ENCODE results near the gene OR6X1.

Gene OR6X1, protein sequence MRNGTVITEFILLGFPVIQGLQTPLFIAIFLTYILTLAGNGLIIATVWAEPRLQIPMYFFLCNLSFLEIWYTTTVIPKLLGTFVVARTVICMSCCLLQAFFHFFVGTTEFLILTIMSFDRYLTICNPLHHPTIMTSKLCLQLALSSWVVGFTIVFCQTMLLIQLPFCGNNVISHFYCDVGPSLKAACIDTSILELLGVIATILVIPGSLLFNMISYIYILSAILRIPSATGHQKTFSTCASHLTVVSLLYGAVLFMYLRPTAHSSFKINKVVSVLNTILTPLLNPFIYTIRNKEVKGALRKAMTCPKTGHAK

DNA sequence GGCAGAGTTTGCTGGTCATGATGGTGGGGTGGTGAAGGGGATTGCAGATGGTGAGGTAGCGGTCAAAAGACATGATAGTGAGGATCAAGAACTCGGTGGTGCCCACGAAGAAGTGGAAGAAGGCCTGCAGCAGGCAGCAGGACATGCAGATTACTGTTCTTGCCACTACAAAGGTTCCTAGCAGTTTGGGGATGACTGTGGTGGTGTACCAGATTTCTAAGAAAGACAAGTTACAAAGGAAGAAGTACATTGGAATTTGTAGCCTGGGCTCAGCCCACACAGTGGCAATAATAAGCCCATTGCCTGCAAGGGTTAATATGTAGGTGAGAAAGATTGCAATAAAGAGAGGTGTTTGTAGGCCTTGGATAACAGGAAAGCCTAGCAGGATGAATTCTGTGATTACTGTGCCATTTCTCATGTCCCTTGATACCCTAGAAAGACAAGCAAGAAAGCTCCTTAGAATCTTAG is at the start of gene OR6X1:
Gene OR6X1, minus strand, starts transcription at position 418 of the 468 bp plus-strand sequence. Its CDS starts 0 bp downstream, at position 418.
- DNase-seq (ENCODE audit: low read depth) = no peak

DNA sequence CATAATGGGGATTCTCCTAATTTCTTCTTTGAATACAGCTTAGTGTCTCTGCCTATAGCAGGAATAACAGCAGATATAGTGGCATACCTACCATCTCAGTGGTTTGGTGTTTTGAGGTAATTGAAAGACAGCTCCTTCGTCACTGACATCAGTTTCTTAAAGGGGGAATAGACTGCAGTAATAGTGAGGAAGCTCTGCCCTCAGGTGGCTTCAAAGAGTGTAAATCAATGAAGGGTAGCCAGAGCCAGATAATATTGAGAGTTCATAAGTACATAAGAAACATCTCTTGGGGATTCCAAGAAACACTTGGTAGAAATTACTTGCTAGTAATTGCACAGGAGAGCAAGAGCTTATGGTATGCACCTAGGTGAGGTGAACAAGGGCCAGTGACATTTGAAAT is 47.4 kb upstream of the OR6X1 start:
- no peak for DNase-seq (ENCODE audit: low read depth)

DNA sequence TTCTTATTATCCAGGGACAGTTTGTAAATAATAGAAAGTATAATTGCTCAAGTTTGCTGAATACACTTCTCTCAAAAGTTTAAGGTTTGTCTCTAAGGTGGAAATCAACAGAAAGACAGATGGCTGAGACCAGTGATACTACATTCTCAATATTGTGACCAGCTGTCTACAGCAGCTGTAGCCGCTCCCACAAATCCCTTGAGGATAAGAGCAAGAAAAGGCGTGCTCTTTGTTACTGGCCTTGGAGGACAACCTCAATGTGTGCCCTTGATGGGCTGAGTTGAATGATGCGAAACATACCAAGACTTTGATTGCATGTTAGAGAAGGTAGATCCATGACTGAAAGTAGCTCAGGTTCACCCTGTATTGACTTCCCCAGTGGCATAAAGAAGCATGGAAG is 45.7 kb upstream of the OR6X1 start:
- no peak for DNase-seq (ENCODE audit: low read depth)

DNA sequence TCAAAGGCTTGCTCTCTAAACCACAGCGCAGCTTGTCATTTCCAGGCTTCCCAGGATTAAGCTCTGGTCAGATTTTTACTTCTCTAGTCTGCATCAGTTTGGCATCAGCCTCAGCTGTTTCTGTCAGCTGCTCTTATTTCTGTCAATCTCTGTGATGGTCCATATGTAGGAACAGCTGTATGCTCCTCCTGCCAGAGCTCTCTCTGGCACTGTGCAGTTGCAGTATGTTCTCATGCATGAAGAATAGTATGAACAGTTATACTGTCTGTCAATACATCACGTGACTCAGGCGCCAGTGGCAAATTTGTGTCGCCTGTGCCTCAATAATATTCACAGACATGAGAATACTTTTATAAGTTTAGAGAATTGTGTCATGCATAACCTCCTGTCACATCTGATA is 45.1 kb upstream of the OR6X1 start:
- no peak for DNase-seq (ENCODE audit: low read depth)

DNA sequence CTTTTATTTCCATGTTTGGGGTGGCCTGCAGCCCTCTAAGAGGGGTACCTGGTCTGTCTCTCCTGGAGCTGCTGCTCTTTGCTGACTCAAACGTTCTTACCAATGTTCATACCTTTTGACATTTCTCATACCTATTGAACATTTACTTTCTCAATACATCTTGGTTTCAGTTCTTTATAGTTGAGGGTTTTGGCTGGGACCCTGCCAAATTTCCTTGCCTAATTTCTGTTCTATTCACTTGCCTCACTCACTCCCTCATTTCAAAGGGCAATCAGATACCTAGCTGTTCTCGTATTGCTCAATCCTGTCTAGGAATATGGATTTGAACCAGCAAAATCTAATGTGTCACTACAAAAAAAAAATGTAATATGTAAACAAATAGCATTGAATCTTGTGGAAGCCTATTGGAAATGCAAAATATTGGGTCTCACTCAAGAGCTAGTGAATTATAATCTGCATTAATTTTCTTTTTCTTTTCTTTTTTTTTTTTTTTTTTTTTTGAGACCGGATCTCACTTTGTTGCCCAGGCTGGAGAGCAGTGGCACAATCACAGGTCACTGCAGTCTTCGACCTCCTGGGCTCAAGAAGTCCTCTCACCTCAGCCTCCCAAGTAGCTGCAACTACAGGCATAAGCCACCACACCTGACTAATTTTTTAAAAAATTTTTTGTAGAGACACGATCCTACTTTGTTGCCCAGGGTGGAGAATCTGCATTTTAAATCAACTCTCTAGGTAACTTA is 44.4 kb upstream of the OR6X1 start:
- DNase-seq (ENCODE audit: low read depth) = no peak

DNA sequence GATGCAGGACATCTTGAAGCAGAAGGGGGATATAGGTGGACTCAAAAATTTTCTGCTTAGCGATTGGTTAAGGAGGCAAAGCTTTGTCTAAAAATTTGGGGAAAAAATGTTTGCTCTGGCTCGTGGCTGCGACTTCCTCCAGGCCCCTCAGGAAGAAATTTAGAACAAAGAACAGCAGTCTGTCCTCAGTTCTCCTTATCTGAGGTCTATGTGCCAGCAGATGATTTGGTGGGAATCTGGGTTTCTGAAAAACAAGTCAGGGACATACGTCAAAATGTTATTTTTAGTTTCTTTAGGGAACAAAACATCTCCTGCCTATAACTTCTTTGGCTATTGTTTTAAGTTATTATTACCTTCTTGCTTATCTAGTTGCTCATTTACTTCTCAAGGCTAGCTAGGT is 43.8 kb upstream of the OR6X1 start:
- DNase-seq (ENCODE audit: low read depth) = no peak

DNA sequence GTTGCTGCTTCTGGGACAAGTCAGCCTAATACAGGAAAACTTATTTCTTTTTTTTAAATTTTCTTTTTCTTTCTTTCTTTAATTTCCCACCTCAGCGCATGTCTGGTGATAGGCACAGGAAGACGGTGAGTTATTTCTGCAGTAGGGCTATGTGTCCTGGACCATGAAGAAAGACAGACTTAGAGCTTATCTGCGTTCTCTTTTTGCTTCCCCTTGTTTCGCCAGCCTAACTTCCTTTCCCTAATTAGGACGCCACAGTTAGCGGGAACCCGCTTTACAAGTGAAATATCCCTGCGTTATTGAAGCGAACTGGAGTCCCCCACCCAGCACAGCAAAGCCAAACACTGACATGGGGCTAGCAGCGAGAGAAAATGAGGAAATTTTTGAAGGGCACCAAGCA is 43.2 kb upstream of the OR6X1 start:
- no peak for DNase-seq (ENCODE audit: low read depth)

DNA sequence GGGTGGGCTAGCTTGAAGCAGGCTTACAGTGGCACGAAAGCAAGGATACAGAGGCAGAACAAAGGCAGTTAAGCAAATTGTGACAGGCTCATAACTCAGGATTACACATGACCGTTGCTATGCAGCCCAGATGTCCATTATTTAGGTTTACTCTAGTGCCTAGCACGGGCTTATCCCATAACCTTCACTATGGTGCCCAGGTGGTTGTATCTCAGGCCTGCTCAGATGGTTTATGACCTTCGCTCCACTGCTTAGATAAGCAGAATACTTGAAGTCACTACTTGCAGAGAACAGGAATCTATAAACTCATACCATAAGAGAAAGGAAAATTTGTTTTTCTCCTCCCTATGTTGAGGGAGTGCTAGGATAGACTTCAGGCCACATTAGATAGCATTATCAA is 42.8 kb upstream of the OR6X1 start:
- no peak for DNase-seq (ENCODE audit: low read depth)

DNA sequence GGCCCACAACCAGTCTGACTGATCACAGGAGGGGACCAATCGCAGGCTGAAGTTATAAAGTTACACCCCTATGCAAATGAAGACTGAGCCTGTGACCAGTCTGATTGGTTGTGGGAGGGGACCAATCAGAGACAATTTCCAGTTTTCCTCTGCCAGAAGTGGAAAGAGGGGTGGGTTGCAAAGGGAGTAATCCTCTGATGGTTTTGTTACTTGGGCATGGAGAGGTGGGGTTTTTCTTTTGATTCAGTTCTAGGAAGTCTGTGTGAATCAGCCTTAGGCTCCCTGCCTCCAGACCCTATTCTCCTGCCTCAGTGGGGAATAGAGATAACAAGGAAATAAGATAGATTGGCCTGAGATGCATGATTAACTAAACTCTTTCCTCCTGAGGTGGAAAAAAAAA is 41.9 kb upstream of the OR6X1 start:
- no peak for DNase-seq (ENCODE audit: low read depth)

DNA sequence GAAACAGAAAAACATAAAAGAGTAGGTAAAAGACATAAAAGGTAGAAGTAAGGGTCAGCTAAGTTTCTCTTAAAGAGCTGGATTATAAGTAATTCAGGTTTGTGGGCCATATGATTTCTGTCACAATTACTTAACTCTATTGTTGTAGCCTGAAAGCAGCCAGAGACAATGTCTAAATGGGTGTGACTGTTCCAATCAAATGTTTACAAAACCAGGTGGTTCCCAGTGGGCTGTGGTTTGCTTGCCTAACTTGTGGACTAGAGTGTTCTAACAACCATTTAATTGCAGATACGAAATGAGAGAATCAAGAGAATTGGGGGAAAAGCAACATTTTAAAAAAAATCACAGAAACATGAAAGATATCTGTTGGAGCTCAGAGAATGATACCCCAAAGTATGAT is 29.2 kb upstream of the OR6X1 start:
- no peak for DNase-seq (ENCODE audit: low read depth)

DNA sequence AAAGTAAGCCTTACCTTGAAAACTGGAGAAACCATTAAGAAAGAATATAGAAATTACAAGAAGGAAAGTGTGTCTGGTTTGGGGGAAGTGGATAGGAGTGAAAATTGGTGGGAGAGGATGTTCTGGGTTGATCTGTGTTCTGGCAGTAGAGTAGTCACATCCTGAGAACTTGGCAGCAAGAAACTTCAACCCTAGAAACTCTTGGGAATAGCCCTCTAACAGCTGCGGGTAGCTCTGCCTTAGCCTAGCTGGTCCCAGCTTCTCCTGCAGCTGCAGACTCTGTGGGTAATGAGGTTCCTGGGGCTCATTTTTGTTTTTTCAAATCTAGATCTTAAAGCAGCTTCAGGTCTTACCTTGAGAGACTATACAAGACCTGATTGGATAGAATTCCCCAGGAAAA is 24.2 kb upstream of the OR6X1 start:
- DNase-seq (ENCODE audit: low read depth) = no peak

DNA sequence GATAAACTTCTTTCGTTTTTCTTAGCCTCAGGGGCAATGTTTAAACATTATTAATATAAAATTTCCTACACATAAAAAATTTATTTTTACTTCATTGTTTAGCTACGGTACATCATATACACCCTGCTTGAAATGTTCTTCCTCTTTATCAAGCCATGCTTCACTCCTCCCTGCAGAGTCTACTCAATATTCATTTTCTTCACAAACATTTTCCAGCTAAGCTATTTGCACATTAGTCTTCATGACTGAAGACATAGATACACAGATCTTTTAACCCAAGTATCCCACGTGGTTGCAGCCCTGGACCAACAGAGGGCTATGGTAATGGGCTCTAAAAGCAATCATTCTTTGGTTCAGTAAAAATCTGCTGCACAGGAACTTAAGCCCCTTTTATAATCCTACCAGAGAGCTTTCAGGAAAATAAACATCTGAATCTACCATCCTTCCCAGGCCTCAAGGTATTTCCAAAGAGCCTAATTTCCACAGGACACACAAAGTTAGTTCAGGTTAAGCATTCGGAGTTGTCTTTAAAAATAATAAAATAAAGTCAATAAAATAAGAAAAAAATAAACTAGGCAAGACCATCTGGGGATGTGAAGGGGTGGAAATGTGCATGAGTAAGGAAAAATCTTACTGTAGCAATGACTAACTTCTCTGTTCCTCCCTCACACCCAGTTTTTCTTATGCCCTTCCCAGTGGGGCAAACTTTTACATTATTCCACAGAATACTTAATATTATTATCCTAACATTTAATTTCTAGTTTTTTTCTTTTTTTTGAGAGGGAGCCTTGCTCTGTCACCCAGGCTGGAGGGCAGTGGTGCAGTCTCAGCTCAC is 21.6 kb upstream of the OR6X1 start:
- DNase-seq (ENCODE audit: low read depth) = no peak

DNA sequence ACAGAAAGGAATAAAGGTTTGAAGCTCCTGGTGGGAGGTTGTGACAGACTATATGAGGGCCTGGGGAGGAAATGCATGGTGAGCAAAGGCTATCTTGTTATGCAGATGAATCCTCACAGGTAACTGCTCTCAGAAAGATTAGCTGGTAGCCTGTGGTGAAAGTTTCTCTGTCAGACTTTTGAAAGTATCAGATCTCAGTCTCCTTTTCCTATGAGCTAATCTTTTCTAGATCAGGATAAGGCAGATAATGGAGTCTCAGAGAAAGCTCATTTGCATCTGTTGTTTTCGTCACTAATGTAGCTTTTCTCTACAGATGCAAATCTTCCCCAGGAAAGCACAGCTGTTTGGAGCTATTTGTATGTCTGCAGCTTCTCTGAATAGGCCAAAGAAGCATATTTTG is 21.0 kb upstream of the OR6X1 start:
- no peak for DNase-seq (ENCODE audit: low read depth)

DNA sequence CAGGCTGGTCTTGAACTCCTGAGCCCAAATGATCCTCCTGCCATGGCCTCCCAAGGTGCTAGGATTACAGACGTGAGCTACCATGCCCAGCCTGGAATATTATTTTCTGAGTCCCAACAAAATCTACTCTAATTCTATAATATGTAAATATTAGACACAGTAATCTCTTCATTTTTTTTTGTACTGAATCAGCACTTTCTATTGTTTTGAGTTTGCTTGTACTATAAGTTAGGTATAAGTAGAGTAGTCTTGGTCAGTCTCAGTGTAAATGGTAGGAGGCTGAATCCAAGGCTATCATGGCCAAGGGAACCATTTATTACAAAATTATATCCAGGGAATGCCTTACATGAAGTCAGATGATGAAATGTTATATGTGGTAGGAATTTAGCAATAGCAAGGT is 19.6 kb upstream of the OR6X1 start:
- no peak for DNase-seq (ENCODE audit: low read depth)

DNA sequence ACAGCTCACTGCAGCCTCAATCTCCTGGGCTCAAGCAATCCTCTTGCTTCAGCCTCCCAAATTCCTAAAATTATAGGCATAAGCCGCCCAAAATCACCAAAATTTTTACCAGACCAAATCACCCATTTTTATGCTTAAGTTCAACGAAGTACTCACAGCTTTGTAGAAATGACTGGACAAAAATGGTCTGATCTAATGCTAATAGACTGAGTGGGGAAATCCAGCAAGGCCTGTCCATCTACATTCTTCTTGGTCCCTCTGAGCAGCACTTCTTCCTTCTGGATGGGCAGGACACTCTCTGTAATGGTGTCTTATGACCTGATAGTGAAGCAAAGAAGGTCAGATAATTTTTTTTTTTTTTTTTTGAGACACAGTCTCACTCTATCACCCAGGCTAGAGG is 18.7 kb upstream of the OR6X1 start:
- DNase-seq (ENCODE audit: low read depth) = no peak

DNA sequence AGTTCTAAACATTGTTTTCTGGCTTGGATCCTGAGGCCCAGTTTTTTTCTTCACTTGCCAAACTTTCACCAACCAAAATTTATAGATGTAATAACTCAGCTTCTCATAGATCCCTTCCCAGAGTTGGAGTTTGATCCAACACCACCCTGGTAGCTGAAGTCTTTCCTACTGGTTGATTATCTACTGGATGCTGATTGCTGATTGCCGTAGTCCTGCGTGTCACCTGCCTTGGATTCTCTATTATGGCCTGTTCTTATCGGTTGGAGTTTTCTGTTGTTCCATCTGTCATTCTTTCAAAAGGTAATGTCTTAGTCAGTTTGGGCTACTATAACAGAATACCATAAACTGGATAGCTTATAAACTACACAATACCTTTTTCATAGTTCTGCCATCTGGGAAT is 17.3 kb upstream of the OR6X1 start:
- DNase-seq (ENCODE audit: low read depth) = no peak

DNA sequence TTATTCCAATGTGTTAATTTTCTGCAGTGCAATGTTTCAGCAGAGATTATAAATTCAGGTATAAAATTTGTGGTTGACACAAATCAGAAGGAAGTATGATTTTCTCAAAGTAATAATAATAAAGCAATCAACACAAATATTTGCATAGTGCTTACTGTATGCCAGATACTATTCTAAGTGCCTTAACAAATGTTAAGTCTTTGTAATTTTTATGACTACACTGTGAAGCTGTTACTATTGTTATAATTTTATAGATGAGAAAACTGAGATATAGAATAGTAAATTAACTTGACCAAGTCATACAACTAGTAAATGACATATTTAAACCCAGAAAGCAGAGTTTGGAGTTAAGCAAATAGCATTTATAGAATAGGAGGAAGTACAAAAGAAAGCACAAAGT is 16.4 kb upstream of the OR6X1 start:
- no peak for DNase-seq (ENCODE audit: low read depth)

DNA sequence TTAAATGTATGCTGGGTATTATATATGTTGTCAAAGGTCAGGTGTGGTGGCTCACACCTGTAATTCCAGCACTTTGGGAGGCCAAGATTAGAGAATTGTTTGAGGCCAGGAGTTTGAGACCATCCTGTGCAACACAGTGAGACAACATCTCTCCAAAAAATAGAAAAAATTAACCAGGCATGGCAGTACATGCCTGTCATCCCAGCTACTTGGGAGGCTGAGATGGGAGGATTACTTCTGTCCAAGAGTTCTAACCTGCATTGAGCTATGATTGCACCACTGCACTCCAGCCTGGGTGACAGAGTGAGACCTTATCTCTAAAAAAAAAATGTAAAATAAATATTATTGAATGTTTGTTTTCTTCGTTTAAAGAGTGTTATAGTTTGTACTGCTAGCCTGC is 11.3 kb upstream of the OR6X1 start:
- DNase-seq (ENCODE audit: low read depth) = no peak

DNA sequence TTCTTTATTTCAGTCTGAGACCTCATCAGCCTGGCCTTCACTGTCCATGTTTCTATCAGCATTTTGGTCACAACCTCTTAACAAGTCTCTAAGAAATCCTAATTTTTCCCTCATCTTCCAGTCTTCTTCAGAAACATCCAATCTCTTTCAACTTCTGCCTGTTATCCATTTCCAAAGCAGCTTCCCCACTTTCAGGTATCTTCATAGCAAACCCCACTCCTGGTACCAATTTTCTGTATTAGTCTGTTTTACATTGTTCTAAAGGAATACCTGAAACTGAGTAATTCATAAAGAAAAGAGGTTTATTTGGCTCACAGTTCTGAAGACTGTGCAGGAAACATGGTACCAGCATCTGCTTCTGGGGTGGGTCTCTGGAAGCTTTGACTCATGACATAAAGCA is 8.1 kb upstream of the OR6X1 start:
- DNase-seq (ENCODE audit: low read depth) = no peak

DNA sequence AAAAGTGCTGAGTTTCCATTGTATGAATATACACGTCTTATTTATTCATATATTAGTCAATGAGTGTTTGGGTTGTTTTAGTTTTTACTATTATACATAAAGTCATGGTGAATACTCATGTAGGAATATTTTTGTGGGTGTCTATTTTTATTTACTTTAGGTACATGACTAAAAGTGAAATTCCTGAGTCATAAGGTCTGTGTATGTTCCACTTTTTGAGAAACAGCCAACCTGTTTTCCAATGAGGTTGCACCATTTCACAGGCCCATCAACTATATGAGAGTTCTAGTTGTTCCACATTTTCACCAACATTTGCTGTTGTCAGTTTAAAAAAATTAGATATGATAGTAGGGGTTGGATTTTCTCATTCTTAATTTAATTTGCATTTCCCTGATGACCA is 6.6 kb upstream of the OR6X1 start:
- no peak for DNase-seq (ENCODE audit: low read depth)

DNA sequence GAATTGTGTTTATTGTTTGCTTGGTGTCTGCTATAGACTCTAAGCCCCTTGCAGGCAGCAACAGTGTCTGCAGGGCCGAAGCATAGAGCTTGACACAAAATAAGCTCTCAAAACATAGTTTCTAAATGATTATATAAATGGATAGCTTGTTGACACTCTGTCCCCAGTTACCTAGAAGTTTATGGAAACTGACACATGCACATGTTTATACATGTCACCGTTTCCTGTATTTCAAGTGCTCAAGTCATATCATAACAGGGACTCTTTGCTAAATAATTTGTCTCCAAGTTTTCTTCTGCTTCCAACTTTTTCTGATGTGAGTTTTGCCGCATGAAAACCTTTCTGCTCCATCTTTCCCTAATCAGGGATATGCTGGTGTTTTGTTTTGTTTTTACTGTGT is 3.7 kb upstream of the OR6X1 start:
- no peak for DNase-seq (ENCODE audit: low read depth)

DNA sequence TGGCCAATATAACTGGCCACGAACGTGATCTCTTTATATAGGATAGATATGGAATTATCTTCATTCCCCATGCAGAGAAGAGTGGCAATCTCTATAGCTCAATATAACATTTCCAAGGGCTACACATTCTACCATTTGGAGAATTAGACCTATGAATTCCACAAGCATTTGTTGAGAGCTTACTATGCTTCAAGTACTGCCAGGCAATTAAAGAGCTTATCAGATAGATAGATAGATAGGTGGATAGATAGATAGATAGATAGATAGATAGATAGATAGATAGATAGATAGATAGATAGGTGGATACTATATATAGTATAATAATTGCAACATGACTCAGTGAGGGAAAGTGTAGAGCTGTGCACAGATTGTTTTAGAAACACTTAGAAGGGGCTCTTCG is 1.5 kb upstream of the OR6X1 start:
- no peak for DNase-seq (ENCODE audit: low read depth)

DNA sequence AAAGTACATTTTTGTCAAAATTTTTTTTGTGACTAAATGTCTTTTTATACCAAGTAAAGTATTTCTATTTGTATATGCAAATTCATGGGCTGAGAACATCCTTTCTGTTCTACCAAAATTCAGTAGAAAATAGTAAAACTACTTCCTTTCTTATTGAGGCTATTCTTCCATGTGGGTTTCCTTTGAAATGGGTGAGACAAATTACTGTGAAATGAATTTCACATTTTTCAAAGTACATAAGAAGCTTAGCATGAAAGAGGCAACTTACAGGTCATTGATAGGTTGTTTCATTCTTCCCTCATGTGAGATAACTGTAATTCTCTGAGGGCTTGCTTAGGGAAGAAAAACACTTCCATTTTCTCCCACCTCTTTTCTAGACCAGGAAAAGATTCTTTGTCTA is 1.0 kb upstream of the OR6X1 start:
- DNase-seq (ENCODE audit: low read depth) = no peak

All from HS-5 (cell line).